PFSK-1 (cell line): ENCODE measurements around the gene TMEM40.

ENCODE experiments used
- POLR2AphosphoS5 ChIP-seq: IDR thresholded peaks from 2 replicates; pipeline ENCODE4 v1.6.1; 2012; ENCODE audit warnings: low read depth, mild to moderate bottlenecking, control low read depth, low read length, moderate library complexity
- TF ChIP-seq, protein P1 (sequence below), 2 experiments: IDR thresholded peaks; 2 replicates each; pipeline versions ENCODE4 v1.6.1 to v1.8.0; 2011 to 2012; ENCODE audit warnings: low read depth in 2 of 2, low read length in 2 of 2, control low read depth in 1 of 2, inconsistent platforms in 1 of 2, mild to moderate bottlenecking in 1 of 2, moderate library complexity in 1 of 2; ENCODE audit not compliant: insufficient read depth in 1 of 2

DNA sequence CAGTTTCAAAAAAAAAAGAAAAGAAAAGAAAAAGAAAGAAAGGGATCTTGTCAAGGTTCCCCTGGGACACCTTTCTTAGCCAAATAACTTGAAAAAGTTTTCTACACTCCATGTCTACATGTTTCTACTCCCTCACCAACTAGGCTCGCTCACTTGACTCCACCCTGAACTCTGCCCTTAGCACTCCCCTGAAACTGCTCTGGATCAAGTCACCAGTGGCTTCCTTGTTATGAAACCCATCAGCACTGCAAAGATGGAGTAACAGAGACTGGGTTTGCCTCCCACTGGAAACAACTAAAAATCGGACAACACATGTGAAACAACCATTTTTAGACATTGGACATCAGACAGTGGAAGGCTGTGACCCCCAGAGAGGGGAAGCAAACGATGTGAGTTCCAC is 36.8 kb downstream of the TMEM40 start:
- TF ChIP-seq, protein P1, sequence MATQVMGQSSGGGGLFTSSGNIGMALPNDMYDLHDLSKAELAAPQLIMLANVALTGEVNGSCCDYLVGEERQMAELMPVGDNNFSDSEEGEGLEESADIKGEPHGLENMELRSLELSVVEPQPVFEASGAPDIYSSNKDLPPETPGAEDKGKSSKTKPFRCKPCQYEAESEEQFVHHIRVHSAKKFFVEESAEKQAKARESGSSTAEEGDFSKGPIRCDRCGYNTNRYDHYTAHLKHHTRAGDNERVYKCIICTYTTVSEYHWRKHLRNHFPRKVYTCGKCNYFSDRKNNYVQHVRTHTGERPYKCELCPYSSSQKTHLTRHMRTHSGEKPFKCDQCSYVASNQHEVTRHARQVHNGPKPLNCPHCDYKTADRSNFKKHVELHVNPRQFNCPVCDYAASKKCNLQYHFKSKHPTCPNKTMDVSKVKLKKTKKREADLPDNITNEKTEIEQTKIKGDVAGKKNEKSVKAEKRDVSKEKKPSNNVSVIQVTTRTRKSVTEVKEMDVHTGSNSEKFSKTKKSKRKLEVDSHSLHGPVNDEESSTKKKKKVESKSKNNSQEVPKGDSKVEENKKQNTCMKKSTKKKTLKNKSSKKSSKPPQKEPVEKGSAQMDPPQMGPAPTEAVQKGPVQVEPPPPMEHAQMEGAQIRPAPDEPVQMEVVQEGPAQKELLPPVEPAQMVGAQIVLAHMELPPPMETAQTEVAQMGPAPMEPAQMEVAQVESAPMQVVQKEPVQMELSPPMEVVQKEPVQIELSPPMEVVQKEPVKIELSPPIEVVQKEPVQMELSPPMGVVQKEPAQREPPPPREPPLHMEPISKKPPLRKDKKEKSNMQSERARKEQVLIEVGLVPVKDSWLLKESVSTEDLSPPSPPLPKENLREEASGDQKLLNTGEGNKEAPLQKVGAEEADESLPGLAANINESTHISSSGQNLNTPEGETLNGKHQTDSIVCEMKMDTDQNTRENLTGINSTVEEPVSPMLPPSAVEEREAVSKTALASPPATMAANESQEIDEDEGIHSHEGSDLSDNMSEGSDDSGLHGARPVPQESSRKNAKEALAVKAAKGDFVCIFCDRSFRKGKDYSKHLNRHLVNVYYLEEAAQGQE (IDR thresholded peaks at IDR 0.05; ENCODE audit: insufficient read depth in 1 of 2, low read depth in 2 of 2, low read length in 2 of 2) = no peak
- no peak for TF ChIP-seq POLR2AphosphoS5
